ENCODE measurements around the gene ZNF385B. TPM values are rescaled to one million over a fixed set of nuclear protein-coding genes. Genes with fewer than 3 reads are reported as not detected.
A peak's percentile ranks its signal among the peaks of the same experiment; 100 is the strongest.

The ZNF385B gene
- not detected in 2 replicates for total RNA-seq

DNA sequence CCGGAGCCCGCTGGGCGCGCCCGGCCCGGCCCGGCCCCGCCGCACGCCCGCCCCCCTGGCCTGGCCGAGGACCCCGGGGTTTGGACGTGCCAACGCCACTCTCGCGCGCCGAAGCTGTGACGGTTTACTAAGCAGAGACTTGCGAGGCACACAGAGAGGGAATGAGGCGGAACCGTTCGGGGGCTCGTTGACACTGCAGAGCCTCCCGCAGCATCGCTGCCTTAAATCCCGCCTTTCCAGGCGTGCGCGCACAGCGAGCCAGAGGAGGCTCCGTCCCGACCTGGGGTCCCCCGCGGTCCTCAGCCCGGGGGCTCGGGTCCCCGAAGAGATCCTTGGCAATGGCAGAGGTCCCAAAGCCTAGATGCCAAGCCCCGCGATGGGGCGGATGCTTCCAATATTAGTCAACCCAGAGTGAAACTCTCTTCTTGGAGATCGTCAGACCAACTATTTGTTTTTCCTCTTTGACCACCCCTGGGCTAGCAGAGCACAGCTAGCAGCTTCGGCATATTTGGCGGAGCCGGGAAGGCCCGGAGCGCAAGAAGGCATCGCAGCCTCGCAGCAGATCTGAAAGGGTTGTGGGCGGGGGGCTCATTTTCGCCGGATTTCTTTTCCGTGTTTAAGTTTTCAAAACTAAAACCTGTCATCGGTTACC is at the start of gene ZNF385B:
TSS of gene ZNF385B (minus strand) at position 197 of the 652 bp plus-strand sequence.
- Mint-ChIP-seq H3K9me3 (no peaks in the 10 kb centered on the region), H3K4me3 (peak within 1 kb of the TSS; percentile 37), H3K4me1 (peaks cover 13% of the 10 kb centered on the region), H3K36me3 (ENCODE audit: low read depth) (no peaks in the 10 kb centered on the region), H3K27ac (no peak within 1 kb of the TSS), H3K27me3 (peaks cover 41% of the 10 kb centered on the region)
- intact Hi-C loops (cut with micrococcal nuclease), result no loop called here
- ChIA-PET POLR2A (no interaction called here), CTCF (no interaction called here)
- TF ChIP-seq CTCF (IDR thresholded peaks at IDR 0.05), result no peak
- DNase-seq (no peak), ATAC-seq (ENCODE audit: low read depth) (no peak)

DNA sequence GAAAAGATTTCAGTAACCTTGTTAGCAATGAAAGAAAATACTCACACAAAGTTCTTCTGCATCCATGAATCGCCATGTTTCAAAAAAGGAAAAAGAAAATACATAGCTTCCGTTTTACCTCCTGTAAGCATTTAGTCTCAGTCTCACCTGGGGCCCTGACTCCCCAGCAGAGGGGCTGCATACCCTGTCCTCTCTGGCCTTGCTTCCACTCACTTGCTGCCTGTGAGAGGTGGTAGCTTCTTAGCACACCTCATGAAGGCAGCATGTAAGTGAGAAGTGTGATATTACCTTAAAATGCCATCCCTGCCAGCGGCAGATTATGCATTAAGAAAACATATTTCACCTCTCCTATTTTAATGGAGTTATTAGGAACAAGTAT is 49.3 kb upstream of the ZNF385B start:
- ChIA-PET CTCF (no interaction called here), POLR2A (no interaction called here)
- no peak overlapping the region for H3K27ac Mint-ChIP-seq
- H3K27me3 Mint-ChIP-seq, result peaks cover 3% of the 10 kb centered on the region
- no peaks in the 10 kb centered on the region for H3K9me3 Mint-ChIP-seq
- DNase-seq, result no peak
- no peak for TF ChIP-seq CTCF (IDR thresholded peaks at IDR 0.05)
- no peaks in the 10 kb centered on the region for H3K36me3 Mint-ChIP-seq (ENCODE audit: low read depth)
- no peak overlapping the region for H3K4me3 Mint-ChIP-seq
- no peak for ATAC-seq (ENCODE audit: low read depth)
- intact Hi-C loops (cut with micrococcal nuclease), result no loop called here
- H3K4me1 Mint-ChIP-seq, result no peaks in the 10 kb centered on the region

DNA sequence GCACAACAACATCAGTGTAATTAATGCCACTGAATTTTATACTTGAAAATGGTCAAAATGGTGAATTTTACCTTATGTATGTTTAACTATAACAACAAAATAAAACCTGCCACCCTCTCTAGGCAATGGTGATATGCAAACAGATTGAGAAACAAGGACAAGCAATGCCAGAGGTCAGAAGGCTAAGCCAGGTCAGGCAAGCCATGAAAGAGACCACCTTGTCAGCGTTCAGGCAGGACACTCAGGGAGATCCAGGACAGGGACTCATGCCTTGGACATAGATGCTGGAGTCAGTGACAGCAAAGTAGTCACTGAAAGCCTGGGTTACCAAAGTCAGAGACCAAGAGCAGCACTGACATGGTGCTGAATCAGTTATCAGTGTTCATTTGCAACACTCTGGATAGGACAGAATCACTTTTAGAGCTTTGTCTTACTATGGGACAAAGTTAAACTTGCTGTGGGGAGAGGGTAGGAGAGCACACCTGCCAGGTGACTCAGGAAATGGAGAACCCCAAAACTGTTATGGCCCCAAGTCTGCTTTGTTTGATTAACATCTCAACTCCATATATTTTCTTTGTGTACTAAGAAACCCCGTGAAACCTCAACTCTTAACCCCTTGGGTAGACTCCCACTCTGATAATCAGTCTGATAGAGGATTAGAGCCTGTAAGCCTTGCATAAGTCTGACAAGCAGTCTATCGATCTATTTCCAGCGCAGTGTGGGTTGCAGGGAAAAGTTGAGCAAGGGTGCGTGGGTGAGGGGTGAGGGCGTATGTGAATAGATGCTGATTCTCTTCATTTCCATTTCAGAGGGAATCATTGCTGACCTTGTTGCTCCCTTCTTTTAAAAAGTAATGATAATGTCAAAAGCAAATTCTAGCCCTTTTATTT is 48.7 kb upstream of the ZNF385B start:
- H3K27ac Mint-ChIP-seq, result no peak overlapping the region
- no peaks in the 10 kb centered on the region for H3K4me1 Mint-ChIP-seq
- no peak for TF ChIP-seq CTCF (IDR thresholded peaks at IDR 0.05)
- DNase-seq, result no peak
- CTCF ChIA-PET, result no interaction called here
- no peaks in the 10 kb centered on the region for H3K9me3 Mint-ChIP-seq
- H3K27me3 Mint-ChIP-seq, result peaks cover 4% of the 10 kb centered on the region
- H3K36me3 Mint-ChIP-seq (ENCODE audit: low read depth), result no peaks in the 10 kb centered on the region
- POLR2A ChIA-PET, result no interaction called here
- H3K4me3 Mint-ChIP-seq, result no peak overlapping the region
- intact Hi-C loops (cut with micrococcal nuclease), result no loop called here
- no peak for ATAC-seq (ENCODE audit: low read depth)

GRCh38 chr2:179900655-179901054 is 39.2 kb upstream of the ZNF385B start:
- intact Hi-C loops (cut with micrococcal nuclease), result no loop called here
- ATAC-seq (ENCODE audit: low read depth) (no peak), DNase-seq (no peak)
- no peak overlapping the region for H3K4me3 Mint-ChIP-seq
- no peaks in the 10 kb centered on the region for H3K4me1 Mint-ChIP-seq
- no peak for TF ChIP-seq CTCF (IDR thresholded peaks at IDR 0.05)
- H3K27me3 Mint-ChIP-seq, result peaks cover 1% of the 10 kb centered on the region
- POLR2A ChIA-PET, result no interaction called here
- H3K36me3 Mint-ChIP-seq (ENCODE audit: low read depth), result no peaks in the 10 kb centered on the region
- no peak overlapping the region for H3K27ac Mint-ChIP-seq
- CTCF ChIA-PET, result no interaction called here
- peaks cover 4% of the 10 kb centered on the region for H3K9me3 Mint-ChIP-seq

DNA sequence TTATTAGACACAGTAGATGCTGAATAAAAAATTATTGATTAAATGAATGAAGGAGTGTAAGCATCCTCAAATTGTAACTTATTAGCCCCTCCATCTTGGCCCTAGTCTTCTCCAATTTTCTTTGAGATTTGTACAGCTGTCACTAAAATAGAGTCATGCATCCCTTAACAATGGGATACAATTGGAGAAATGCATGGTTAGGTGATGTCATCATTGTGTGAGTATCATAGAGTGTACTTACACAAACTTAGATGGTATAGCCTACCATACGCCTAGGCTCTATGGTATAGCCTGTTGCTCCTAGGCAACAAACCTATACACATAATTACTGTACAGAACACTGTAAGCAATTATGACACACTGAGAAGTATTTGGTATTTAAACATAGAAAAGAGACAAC is 38.3 kb upstream of the ZNF385B start:
- DNase-seq (no peak), ATAC-seq (ENCODE audit: low read depth) (no peak)
- no peaks in the 10 kb centered on the region for H3K27me3 Mint-ChIP-seq
- intact Hi-C loops (cut with micrococcal nuclease), result no loop called here
- H3K4me3 Mint-ChIP-seq, result no peak overlapping the region
- CTCF ChIA-PET, result no interaction called here
- no peaks in the 10 kb centered on the region for H3K4me1 Mint-ChIP-seq
- POLR2A ChIA-PET, result no interaction called here
- no peak overlapping the region for H3K27ac Mint-ChIP-seq
- H3K36me3 Mint-ChIP-seq (ENCODE audit: low read depth), result no peaks in the 10 kb centered on the region
- no peak for TF ChIP-seq CTCF (IDR thresholded peaks at IDR 0.05)
- peaks cover 4% of the 10 kb centered on the region for H3K9me3 Mint-ChIP-seq
